Esophagus (tissue), 2 donors: ENCODE data around the gene PIH1D2. TPM values are rescaled to one million over a fixed set of nuclear protein-coding genes. Genes with fewer than 3 reads are reported as not detected.
"Not testable (repeated sequence)": the region's sequence is repeated elsewhere in the genome, so short reads cannot be mapped to it uniquely, and the experiment has no call there.

ENCODE experiments used
- H3K27ac ChIP-seq, 2 donors: one replicate each; pipeline ENCODE4 v1.5.1; 2013; ENCODE audit warnings: low read depth in 2 of 2, mild to moderate bottlenecking in 2 of 2, inconsistent platforms in 1 of 2, low read length in 1 of 2, moderate library complexity in 1 of 2
- H3K27me3 ChIP-seq, 2 donors: one replicate each; pipeline ENCODE4 v1.6.1; 2013; ENCODE audit warnings: low read length in 2 of 2, control low read depth in 1 of 2, mild to moderate bottlenecking in 1 of 2; ENCODE audit not compliant: insufficient read depth in 2 of 2, control insufficient read depth in 1 of 2
- H3K36me3 ChIP-seq, 2 donors: one replicate each; pipeline ENCODE4 v1.6.1; 2013; ENCODE audit warnings: low read length in 1 of 2; ENCODE audit not compliant: control insufficient read depth in 2 of 2, insufficient read depth in 2 of 2
- H3K4me1 ChIP-seq, 2 donors: one replicate each; pipeline ENCODE4 v1.6.1; 2013; ENCODE audit warnings: low read length in 1 of 2; ENCODE audit not compliant: control insufficient read depth in 2 of 2, insufficient read depth in 2 of 2
- H3K4me3 ChIP-seq, 2 donors: one replicate each; pipeline ENCODE4 v1.5.1; 2013; ENCODE audit warnings: low read length in 2 of 2, mild to moderate bottlenecking in 2 of 2, low read depth in 1 of 2, moderate library complexity in 1 of 2
- H3K9me3 ChIP-seq, 2 donors: one replicate each; pipeline ENCODE4 v1.6.1; 2013; ENCODE audit warnings: mild to moderate bottlenecking in 2 of 2, low read depth in 1 of 2, low read length in 1 of 2, moderate library complexity in 1 of 2; ENCODE audit not compliant: control insufficient read depth in 2 of 2, insufficient read depth in 1 of 2
- WGBS, 2 donors: extraction: QIAGEN DNeasy Blood & Tissue Kit; methylation state at CpG; one replicate each; pipeline ENCODE4 v1.1.7; 2013; 5-methylcytosine and 5-hydroxymethylcytosine counted together
- polyA plus RNA-seq, 2 donors: library from polyadenylated mRNA; stranded (reverse); fragments of 200-250 nt; gene quantifications; one replicate each; pipeline ENCODE4 v1.2.3, GENCODE V29; 2013
- donor health status: healthy with polysubstance abuse.
- donor health status: Bipolar disorder and iron deficiency.

The PIH1D2 gene
- polyA plus RNA-seq, 2 donors: 1.7 to 1.8 TPM

GRCh38 chr11:112100462-112100861, 26.6 kb upstream of the PIH1D2 start:
- 66 to 68% methylated on average over 2 of the region's 2 CpGs for WGBS, 2 donors
- Histone ChIP-seq H3K4me3 (no peak overlapping the region), H3K36me3 (peaks cover 2 to 3% of the 10 kb centered on the region in 2 donors), H3K27me3 (no peaks in the 10 kb centered on the region), H3K4me1 (no peaks in the 10 kb centered on the region), H3K9me3 (no peaks in the 10 kb centered on the region), H3K27ac (no peak overlapping the region)

GRCh38 chr11:112097734-112098528, 24.1 kb upstream of the PIH1D2 start:
- H3K4me3 ChIP-seq: no peak overlapping the region
- peaks cover 2 to 3% of the 10 kb centered on the region in 2 donors for H3K36me3 ChIP-seq
- no peaks in the 10 kb centered on the region for H3K4me1 ChIP-seq
- H3K27me3 ChIP-seq: no peaks in the 10 kb centered on the region
- WGBS, 2 donors: 94% methylated on average over 11 of the region's 11 CpGs
- no peak overlapping the region for H3K27ac ChIP-seq
- H3K9me3 ChIP-seq: no peaks in the 10 kb centered on the region

- Histone ChIP-seq H3K27me3 (no peaks in the 10 kb centered on the region), H3K9me3 (no peaks in the 10 kb centered on the region), H3K27ac (no peak overlapping the region), H3K36me3 (peaks cover 4% of the 10 kb centered on the region in 2 donors), H3K4me3 (no peak overlapping the region), H3K4me1 (no peaks in the 10 kb centered on the region)
Measured at GRCh38 chr11:112096194-112096593, 22.4 kb upstream of the PIH1D2 start.

- WGBS, 2 donors: 95 to 96% methylated on average over 2 of the region's 2 CpGs
- H3K4me3 ChIP-seq, H3K9me3 ChIP-seq, H3K36me3 ChIP-seq, H3K4me1 ChIP-seq, H3K27me3 ChIP-seq, H3K27ac ChIP-seq: not testable (repeated sequence)
Measured at GRCh38 chr11:112095302-112095701, 21.5 kb upstream of the PIH1D2 start.

GRCh38 chr11:112087212-112087611, 13.4 kb upstream of the PIH1D2 start:
- no peaks in the 10 kb centered on the region for H3K27me3 ChIP-seq
- H3K36me3 ChIP-seq: peaks cover 6 to 7% of the 10 kb centered on the region in 2 donors
- peak overlapping the region; percentile 83 to 87 for H3K27ac ChIP-seq
- H3K9me3 ChIP-seq: no peaks in the 10 kb centered on the region
- peak overlapping the region; percentile 84 to 100 for H3K4me3 ChIP-seq
- peaks cover 0 to 3% of the 10 kb centered on the region in 2 donors for H3K4me1 ChIP-seq
- 16 to 17% methylated on average over 10 of the region's 10 CpGs for WGBS, 2 donors

- peak within 1 kb of the TSS; percentile 83 to 87 for H3K27ac ChIP-seq
- 0 to 1% methylated on average over 44 to 45 of the region's 45 CpGs for WGBS, 2 donors
- H3K9me3 ChIP-seq: no peaks in the 10 kb centered on the region
- H3K36me3 ChIP-seq: peaks cover 5 to 7% of the 10 kb centered on the region in 2 donors
- H3K4me1 ChIP-seq: peaks cover 0 to 3% of the 10 kb centered on the region in 2 donors
- no peaks in the 10 kb centered on the region for H3K27me3 ChIP-seq
- H3K4me3 ChIP-seq: peak within 1 kb of the TSS; percentile 84 to 100
Measured at GRCh38 chr11:112086422-112087191, 12.8 kb upstream of the PIH1D2 start, which contains the start of the genes SDHD and TIMM8B. SDHD (plus strand) TSS chr11:112086873; CDS start chr11:112086908, 35 bp downstream. TIMM8B (minus strand) TSS chr11:112086756; CDS start chr11:112086723, 33 bp downstream.

GRCh38 chr11:112085822-112086421, 12.1 kb upstream of the PIH1D2 start:
- WGBS, 2 donors: 4% methylated on average over 19 of the region's 19 CpGs
- H3K36me3 ChIP-seq: peaks cover 2 to 5% of the 10 kb centered on the region in 2 donors
- H3K27ac ChIP-seq: peak overlapping the region in 1 of 2 donors; percentile 85
- H3K4me1 ChIP-seq: peaks cover 0 to 3% of the 10 kb centered on the region in 2 donors
- no peaks in the 10 kb centered on the region for H3K9me3 ChIP-seq
- no peaks in the 10 kb centered on the region for H3K27me3 ChIP-seq
- peak overlapping the region; percentile 84 to 100 for H3K4me3 ChIP-seq

- no peaks in the 10 kb centered on the region for H3K27me3 ChIP-seq
- H3K4me3 ChIP-seq: no peak overlapping the region
- 57 to 78% methylated on average over 4 of the region's 4 CpGs for WGBS, 2 donors
- H3K4me1 ChIP-seq: no peaks in the 10 kb centered on the region
- H3K36me3 ChIP-seq: peaks cover 2% of the 10 kb centered on the region in 2 donors
- H3K9me3 ChIP-seq: no peaks in the 10 kb centered on the region
- H3K27ac ChIP-seq: no peak overlapping the region
Measured at GRCh38 chr11:112082729-112083128, 8.9 kb upstream of the PIH1D2 start.

- Histone ChIP-seq H3K36me3 (peaks cover 0 to 3% of the 10 kb centered on the region in 2 donors), H3K4me1 (no peaks in the 10 kb centered on the region), H3K4me3 (no peak overlapping the region), H3K9me3 (no peaks in the 10 kb centered on the region), H3K27me3 (no peaks in the 10 kb centered on the region), H3K27ac (no peak overlapping the region)
- 72 to 73% methylated on average over 1 of the region's 1 CpG for WGBS, 2 donors
Measured at GRCh38 chr11:112062923-112063322, 10.9 kb downstream of the PIH1D2 start.
